ENCODE measurements around the gene MET.

DNA sequence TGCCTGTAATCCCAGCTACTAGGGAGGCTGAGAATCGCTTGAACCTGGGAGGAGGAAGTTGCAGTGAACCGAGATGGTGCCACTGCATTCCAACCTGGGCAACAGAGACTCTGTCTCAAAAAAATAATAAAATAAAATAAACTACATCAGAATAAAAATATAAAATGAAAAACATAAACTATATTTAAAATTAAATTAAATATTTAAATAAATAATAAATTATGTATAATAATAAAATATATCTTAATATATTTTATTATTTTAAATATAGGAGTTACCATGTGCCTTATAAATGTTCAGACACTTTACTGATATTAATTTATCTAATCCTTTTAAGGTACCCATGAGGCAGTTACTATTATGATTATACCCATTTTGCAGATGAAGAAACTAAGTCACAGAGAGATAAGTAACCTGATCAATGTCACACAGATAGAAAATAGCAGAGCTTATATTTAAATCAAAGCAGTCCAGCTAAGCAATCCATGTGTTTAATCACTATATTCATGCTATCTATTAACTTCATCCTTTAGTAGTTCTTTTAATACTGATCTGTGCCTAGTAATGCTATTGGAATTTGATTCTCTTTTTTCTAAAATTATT lies 30.3 kb upstream of the MET start:
- no peak for TF ChIP-seq POLR2A (IDR thresholded peaks at IDR 0.05)
- TF ChIP-seq, protein P1, sequence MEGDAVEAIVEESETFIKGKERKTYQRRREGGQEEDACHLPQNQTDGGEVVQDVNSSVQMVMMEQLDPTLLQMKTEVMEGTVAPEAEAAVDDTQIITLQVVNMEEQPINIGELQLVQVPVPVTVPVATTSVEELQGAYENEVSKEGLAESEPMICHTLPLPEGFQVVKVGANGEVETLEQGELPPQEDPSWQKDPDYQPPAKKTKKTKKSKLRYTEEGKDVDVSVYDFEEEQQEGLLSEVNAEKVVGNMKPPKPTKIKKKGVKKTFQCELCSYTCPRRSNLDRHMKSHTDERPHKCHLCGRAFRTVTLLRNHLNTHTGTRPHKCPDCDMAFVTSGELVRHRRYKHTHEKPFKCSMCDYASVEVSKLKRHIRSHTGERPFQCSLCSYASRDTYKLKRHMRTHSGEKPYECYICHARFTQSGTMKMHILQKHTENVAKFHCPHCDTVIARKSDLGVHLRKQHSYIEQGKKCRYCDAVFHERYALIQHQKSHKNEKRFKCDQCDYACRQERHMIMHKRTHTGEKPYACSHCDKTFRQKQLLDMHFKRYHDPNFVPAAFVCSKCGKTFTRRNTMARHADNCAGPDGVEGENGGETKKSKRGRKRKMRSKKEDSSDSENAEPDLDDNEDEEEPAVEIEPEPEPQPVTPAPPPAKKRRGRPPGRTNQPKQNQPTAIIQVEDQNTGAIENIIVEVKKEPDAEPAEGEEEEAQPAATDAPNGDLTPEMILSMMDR (IDR thresholded peaks at IDR 0.05) = no peak
